H9 (cell line): Measurements from ENCODE around the gene ZNF883. TPM values are rescaled to one million over a fixed set of nuclear protein-coding genes. Genes with fewer than 3 reads are reported as not detected.

Source experiments
- DNase-seq: peaks from one replicate; pipeline ENCODE4 v3.0.0-alpha.2; 2017
- H2AFZ ChIP-seq: one replicate; pipeline ENCODE4 v1.6.1; 2013; ENCODE audit warnings: mild to moderate bottlenecking, low read length, control low read depth, moderate library complexity
- H2AK5ac ChIP-seq: 2 replicates; pipeline ENCODE4 v1.6.1; 2013; ENCODE audit warnings: low read length, control low read depth, mixed read lengths; ENCODE audit not compliant: insufficient read length
- H2BK120ac ChIP-seq: one replicate; pipeline ENCODE4 v1.6.1; 2013; ENCODE audit warnings: low read depth, mild to moderate bottlenecking, low read length, control low read depth, inconsistent platforms; ENCODE audit not compliant: poor library complexity, severe bottlenecking
- H2BK12ac ChIP-seq: 2 replicates; pipeline ENCODE4 v1.6.1; 2013; ENCODE audit warnings: low read length, control low read depth, mixed read lengths, low read depth; ENCODE audit not compliant: insufficient read length
- H2BK15ac ChIP-seq: 2 replicates; pipeline ENCODE4 v1.6.1; 2013; ENCODE audit warnings: low read depth, low read length, control low read depth
- H2BK20ac ChIP-seq: one replicate; pipeline ENCODE4 v1.6.1; 2013; ENCODE audit warnings: low read depth, mild to moderate bottlenecking, low read length, control low read depth, inconsistent platforms; ENCODE audit not compliant: poor library complexity, severe bottlenecking
- H2BK5ac ChIP-seq: 2 replicates; pipeline ENCODE4 v1.6.1; 2013; ENCODE audit warnings: low read length, control low read depth, mixed read lengths; ENCODE audit not compliant: insufficient read length
- H3K14ac ChIP-seq: 2 replicates; pipeline ENCODE4 v1.6.1; 2013; ENCODE audit warnings: low read length, control low read depth; ENCODE audit not compliant: insufficient read depth
- H3K18ac ChIP-seq: 2 replicates; pipeline ENCODE4 v1.6.1; 2013; ENCODE audit warnings: low read depth, mild to moderate bottlenecking, mixed read lengths, low read length, control low read depth; ENCODE audit not compliant: insufficient read length
- H3K23ac ChIP-seq: 2 replicates; pipeline ENCODE4 v1.6.1; 2013; ENCODE audit warnings: low read length, control low read depth, mixed read lengths, low read depth; ENCODE audit not compliant: insufficient read length
- H3K23me2 ChIP-seq: 2 replicates; pipeline ENCODE4 v1.6.1; 2013; ENCODE audit warnings: low read depth, mild to moderate bottlenecking, mixed read lengths, low read length, control low read depth; ENCODE audit not compliant: insufficient read length, poor library complexity, severe bottlenecking
- H3K27ac ChIP-seq: 2 replicates; pipeline ENCODE4 v1.5.1; 2013; ENCODE audit warnings: low read length, control low read depth, mixed read lengths, low read depth; ENCODE audit not compliant: insufficient read length
- H3K27me3 ChIP-seq: 2 replicates; pipeline ENCODE4 v1.6.1; 2013; ENCODE audit warnings: low read length, control low read depth, inconsistent platforms; ENCODE audit not compliant: insufficient read depth
- H3K4ac ChIP-seq: 2 replicates; pipeline ENCODE4 v1.6.1; 2013; ENCODE audit warnings: low read depth, mild to moderate bottlenecking, control low read depth, inconsistent platforms, low read length, moderate library complexity
- H3K4me1 ChIP-seq: 2 replicates; pipeline ENCODE4 v1.6.1; 2013; ENCODE audit warnings: low read length, control low read depth, inconsistent platforms; ENCODE audit not compliant: insufficient read depth
- H3K4me2 ChIP-seq: 2 replicates; pipeline ENCODE4 v1.6.1; 2013; ENCODE audit warnings: low read length, control low read depth, mixed read lengths; ENCODE audit not compliant: insufficient read length, insufficient read depth
- H3K56ac ChIP-seq: 2 replicates; pipeline ENCODE4 v1.6.1; 2013; ENCODE audit warnings: low read depth, mild to moderate bottlenecking, mixed read lengths, low read length, control low read depth; ENCODE audit not compliant: insufficient read length
- H3K79me1 ChIP-seq: 2 replicates; pipeline ENCODE4 v1.6.1; 2013; ENCODE audit warnings: low read depth, mild to moderate bottlenecking, moderate library complexity, low read length, control low read depth, inconsistent platforms; ENCODE audit not compliant: insufficient read depth, poor library complexity, severe bottlenecking
- H3K79me2 ChIP-seq: 2 replicates; pipeline ENCODE4 v1.6.1; 2013; ENCODE audit warnings: low read length, control low read depth, inconsistent platforms; ENCODE audit not compliant: insufficient read depth
- H3K9ac ChIP-seq: 2 replicates; pipeline ENCODE4 v1.6.1; 2013; ENCODE audit warnings: low read length, control low read depth, mixed read lengths; ENCODE audit not compliant: insufficient read length; ENCODE audit errors: extremely low read depth
- H3K9me3 ChIP-seq: one replicate; pipeline ENCODE4 v1.6.1; 2013; ENCODE audit warnings: low read depth, low read length, inconsistent platforms; ENCODE audit not compliant: control insufficient read depth
- H3T11ph ChIP-seq: one replicate; pipeline ENCODE4 v1.6.1; 2013; ENCODE audit warnings: mild to moderate bottlenecking, low read length, control low read depth, inconsistent platforms
- H4K20me1 ChIP-seq: one replicate; pipeline ENCODE4 v1.6.1; 2013; ENCODE audit not compliant: control insufficient read depth, insufficient read length, insufficient read depth
- H4K5ac ChIP-seq: 2 replicates; pipeline ENCODE4 v1.6.1; 2013; ENCODE audit warnings: low read depth, mild to moderate bottlenecking, mixed read lengths, low read length, control low read depth; ENCODE audit not compliant: insufficient read length
- H4K8ac ChIP-seq: replicated peaks from 2 replicates; pipeline ENCODE4 v1.6.1; 2013; ENCODE audit warnings: low read length, control low read depth, mixed read lengths, low read depth; ENCODE audit not compliant: insufficient read length
- H4K91ac ChIP-seq: 2 replicates; pipeline ENCODE4 v1.6.1; 2013; ENCODE audit warnings: low read depth, mild to moderate bottlenecking, moderate library complexity, mixed read lengths, low read length, control low read depth; ENCODE audit not compliant: insufficient read length
- H3K27ac Mint-ChIP-seq, 3 experiments: 2 replicates in 2 of 3; 3 replicates in 1 of 3; pipeline ENCODE4 v1.8.0; 2020 to 2021; ENCODE audit warnings: mixed read lengths in 3 of 3, mild to moderate bottlenecking in 1 of 3, moderate library complexity in 1 of 3
- H3K27me3 Mint-ChIP-seq: 2 replicates; pipeline ENCODE4 v1.8.0; 2021; ENCODE audit warnings: low read depth, mild to moderate bottlenecking, moderate library complexity, mixed read lengths
- H3K36me3 Mint-ChIP-seq, 3 experiments: 2 replicates in 2 of 3; 3 replicates in 1 of 3; pipeline ENCODE4 v1.8.0; 2020 to 2021; ENCODE audit warnings: low read depth in 3 of 3, mixed read lengths in 3 of 3; ENCODE audit not compliant: insufficient read depth in 1 of 3
- H3K4me1 Mint-ChIP-seq, 2 experiments: 2 replicates each; pipeline ENCODE4 v1.8.0; 2020; ENCODE audit warnings: mixed read lengths in 2 of 2
- H3K4me3 Mint-ChIP-seq, 2 experiments: 2 replicates in 1 of 2; 3 replicates in 1 of 2; pipeline ENCODE4 v1.8.0; 2020 to 2021; ENCODE audit warnings: mild to moderate bottlenecking in 2 of 2, mixed read lengths in 2 of 2, moderate library complexity in 1 of 2
- H3K9me3 Mint-ChIP-seq, 2 experiments: 2 replicates in 1 of 2; 3 replicates in 1 of 2; pipeline ENCODE4 v1.8.0; 2020; ENCODE audit warnings: mild to moderate bottlenecking in 2 of 2, mixed read lengths in 2 of 2, moderate library complexity in 1 of 2
- WGBS: extraction: QIAGEN DNeasy Blood & Tissue Kit; methylation state at CpG from one replicate; pipeline ENCODE4 v1.1.7; 2013; ENCODE audit warnings: missing lambda C conversion rate, low lambda C conversion rate, mixed read lengths; ENCODE audit not compliant: insufficient read length; ENCODE audit errors: extremely low coverage; 5-methylcytosine and 5-hydroxymethylcytosine counted together
- total RNA-seq: library from RNA; stranded (reverse); gene quantifications from 2 replicates; pipeline ENCODE4 v1.2.1, GENCODE V29; 2021
- TF ChIP-seq, protein P1 (sequence below): fragments of 200-600 bp; sonication (generic); conservative IDR thresholded peaks from 3 replicates; pipeline ENCODE4 v1.8.0; 2021; ENCODE audit warnings: antibody characterized with exemption, mild to moderate bottlenecking

Gene ZNF883
- total RNA-seq, 1 experiment from 2014 or later = 13.2 TPM

DNA sequence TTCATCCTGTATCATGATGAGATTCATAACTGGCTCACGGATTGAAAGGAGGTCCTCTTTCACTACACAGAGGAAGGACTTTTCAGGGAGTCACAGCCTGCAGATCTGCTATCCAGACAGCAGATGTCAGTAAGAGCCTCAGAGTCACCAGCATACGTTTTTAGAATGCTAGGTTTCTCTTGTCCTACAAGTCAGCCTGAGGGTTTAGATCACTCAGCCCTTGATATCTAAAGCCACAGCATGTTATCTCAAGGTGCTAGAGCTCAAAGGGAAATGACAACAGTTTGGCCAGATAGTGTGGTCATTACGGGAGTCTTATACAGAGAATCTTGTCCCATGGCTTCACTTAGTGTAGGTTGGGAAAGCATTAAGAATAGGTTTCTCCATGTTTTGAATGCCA lies 90.4 kb downstream of the ZNF883 start:
- Histone ChIP-seq H3K4me1 (no peaks in the 10 kb centered on the region), H2AK5ac (no peak overlapping the region), H2BK5ac (no peak overlapping the region), H3K14ac (no peak overlapping the region), H2BK12ac (no peak overlapping the region), H2BK120ac (no peak overlapping the region), H3K9ac (no peak overlapping the region), H3T11ph (no peak overlapping the region), H3K9me3 (no peaks in the 10 kb centered on the region), H3K4ac (no peak overlapping the region), H3K79me2 (no peaks in the 10 kb centered on the region), H3K4me2 (no peak overlapping the region), H4K5ac (no peak overlapping the region), H3K27me3 (no peaks in the 10 kb centered on the region), H3K79me1 (no peaks in the 10 kb centered on the region), H4K91ac (no peak overlapping the region), H3K56ac (no peak overlapping the region), H3K23ac (no peak overlapping the region), H3K23me2 (no peaks in the 10 kb centered on the region), H2AFZ (no peak overlapping the region), H4K20me1 (no peaks in the 10 kb centered on the region), H3K27ac (no peak overlapping the region), H4K8ac (no peak overlapping the region), H3K18ac (no peak overlapping the region), H2BK15ac (no peak overlapping the region), H2BK20ac (no peak overlapping the region)
- H3K27ac Mint-ChIP-seq = no peak overlapping the region
- H3K4me3 Mint-ChIP-seq = no peak overlapping the region
- no peaks in the 10 kb centered on the region for H3K36me3 Mint-ChIP-seq
- H3K4me1 Mint-ChIP-seq = peaks cover 3% of the 10 kb centered on the region in 2 experiments
- no peaks in the 10 kb centered on the region; a peak in 2 of 5 replicates for H3K9me3 Mint-ChIP-seq
- TF ChIP-seq, protein P1, sequence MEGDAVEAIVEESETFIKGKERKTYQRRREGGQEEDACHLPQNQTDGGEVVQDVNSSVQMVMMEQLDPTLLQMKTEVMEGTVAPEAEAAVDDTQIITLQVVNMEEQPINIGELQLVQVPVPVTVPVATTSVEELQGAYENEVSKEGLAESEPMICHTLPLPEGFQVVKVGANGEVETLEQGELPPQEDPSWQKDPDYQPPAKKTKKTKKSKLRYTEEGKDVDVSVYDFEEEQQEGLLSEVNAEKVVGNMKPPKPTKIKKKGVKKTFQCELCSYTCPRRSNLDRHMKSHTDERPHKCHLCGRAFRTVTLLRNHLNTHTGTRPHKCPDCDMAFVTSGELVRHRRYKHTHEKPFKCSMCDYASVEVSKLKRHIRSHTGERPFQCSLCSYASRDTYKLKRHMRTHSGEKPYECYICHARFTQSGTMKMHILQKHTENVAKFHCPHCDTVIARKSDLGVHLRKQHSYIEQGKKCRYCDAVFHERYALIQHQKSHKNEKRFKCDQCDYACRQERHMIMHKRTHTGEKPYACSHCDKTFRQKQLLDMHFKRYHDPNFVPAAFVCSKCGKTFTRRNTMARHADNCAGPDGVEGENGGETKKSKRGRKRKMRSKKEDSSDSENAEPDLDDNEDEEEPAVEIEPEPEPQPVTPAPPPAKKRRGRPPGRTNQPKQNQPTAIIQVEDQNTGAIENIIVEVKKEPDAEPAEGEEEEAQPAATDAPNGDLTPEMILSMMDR = peak; percentile 72
- no CpG with 5 or more reads among the region's 3 CpGs for WGBS
- H3K27me3 Mint-ChIP-seq = peaks cover 47% of the 10 kb centered on the region
- DNase-seq = peak; percentile 37
